IPS-NIHi7 (cell line): ENCODE measurements around the gene SHQ1.
A peak's percentile ranks its signal among the peaks of the same experiment; 100 is the strongest.

Experiments
- DNase-seq: peaks from one replicate; pipeline ENCODE4 v3.0.0; 2012; ENCODE audit warnings: mixed read lengths; ENCODE audit errors: extremely low spot score

The SHQ1 gene

DNA sequence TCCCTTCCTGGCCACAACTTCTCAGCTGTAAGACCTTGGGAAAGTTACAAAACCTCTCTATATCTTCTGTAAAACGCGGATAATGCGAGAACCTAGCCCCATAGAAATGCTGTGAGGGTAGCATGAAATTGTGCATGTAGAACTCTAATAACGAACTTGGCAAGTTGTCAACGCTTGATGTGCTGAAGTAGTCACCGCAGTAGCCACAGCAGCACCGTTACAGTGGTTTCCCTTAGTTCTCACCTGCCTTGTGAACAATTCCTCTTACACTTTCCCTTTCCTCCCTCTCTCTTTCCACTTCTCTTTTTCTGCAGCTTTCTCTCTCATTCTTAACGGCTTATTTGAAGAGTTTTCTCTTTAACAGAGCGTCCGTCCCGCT is 447 bp upstream of the SHQ1 start:
- no peak for DNase-seq

DNA sequence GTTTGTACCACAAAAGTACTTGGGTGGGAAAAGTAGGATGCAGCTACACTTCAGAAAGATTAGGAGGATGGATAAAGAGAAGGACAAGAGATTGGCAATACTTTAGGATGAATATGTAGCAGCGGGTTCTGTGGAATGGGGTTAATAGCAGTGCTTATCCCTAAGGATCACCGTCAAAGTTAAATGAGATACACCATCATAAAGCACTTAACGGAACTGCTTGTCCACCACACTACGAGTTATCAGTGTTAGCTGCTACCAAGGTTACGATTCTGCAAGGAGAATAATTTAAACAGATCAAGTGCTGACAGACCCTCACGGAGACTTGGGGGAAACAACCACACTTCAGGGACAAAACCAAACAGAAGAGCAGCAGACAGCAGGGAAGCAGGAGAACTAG is 963 bp downstream of the SHQ1 start:
- no peak for DNase-seq

DNA sequence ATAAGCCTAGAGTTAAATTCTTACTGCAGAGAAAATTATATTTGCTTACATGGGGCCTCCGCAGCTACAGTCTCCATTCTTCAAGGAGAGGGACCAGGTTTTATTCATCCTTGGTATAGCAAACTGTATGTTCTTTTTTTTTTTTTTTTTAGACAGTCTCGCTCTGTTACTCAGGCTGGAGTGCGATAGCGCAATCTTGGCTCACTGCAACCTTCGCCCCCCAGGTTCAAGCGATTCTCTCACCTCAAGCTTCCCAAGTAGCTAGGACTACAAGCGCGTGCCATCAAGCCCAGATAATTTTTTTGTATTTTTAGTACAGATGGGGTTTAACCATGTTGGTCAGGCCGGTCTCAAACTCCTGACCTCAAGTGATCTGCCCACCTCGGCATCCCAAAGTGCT is 2.1 kb downstream of the SHQ1 start:
- DNase-seq = no peak

DNA sequence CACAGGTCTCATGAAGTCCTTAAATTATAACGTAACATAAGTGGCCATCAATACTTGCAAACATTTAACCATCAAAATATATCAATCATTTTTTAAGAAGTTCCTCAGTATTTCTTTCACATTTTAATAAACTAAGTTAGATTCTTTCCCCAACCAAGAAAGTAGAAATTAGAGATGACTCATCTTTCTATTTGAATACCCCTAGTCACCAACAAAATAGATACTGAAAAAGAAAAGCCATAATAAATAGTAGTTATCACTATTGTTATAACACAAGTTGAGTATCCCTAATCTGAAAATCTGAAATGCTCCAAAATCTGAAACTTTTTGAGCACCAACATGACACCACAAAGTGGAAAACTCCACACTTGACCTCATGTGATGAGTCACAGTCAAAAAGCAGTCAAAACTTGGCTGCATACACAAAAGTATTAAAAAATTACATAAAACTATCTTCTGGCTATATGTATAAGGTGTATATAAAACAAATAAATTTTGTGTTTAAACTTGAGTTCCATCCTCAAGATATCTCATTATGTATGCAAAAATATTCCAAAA is 3.7 kb downstream of the SHQ1 start:
- DNase-seq = no peak

DNA sequence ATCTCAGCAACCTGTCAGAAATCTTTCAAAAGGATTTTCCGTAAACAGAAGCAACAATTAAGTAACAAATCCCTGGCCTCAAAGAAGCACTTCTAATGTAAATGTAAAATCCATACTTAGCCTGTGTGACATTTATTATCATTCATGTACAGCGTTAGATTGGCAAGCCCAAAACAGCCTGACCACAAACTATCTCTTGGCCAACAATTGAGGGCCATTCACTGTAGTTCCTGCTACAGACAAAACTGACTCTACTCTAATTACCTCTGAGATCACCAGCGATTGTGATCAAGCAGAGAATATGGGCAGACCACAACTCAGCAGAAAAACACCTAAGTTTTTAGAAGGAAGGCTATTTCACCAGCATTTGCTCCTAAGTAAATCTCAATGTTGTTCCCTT is 9.2 kb downstream of the SHQ1 start:
- no peak for DNase-seq

DNA sequence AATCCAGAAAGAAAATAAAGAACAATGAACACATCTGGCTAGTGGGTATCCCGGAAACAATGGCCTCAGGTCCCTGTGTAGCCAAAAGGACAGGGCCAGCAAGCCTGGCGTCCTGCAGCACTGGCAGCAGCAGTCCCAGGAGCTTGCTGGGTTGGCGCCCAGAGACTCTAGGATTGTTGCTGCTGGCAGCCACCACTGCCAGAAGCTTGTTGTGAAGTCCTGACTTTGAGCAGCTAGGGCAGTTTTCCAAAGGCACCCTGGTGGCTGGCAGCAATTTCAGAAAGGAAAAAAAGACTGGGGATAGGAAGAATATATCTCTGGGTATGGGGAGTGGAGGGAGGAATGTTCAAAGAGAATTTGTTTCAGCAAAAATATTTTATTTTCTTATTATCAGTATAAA is 11.3 kb downstream of the SHQ1 start:
- no peak for DNase-seq

DNA sequence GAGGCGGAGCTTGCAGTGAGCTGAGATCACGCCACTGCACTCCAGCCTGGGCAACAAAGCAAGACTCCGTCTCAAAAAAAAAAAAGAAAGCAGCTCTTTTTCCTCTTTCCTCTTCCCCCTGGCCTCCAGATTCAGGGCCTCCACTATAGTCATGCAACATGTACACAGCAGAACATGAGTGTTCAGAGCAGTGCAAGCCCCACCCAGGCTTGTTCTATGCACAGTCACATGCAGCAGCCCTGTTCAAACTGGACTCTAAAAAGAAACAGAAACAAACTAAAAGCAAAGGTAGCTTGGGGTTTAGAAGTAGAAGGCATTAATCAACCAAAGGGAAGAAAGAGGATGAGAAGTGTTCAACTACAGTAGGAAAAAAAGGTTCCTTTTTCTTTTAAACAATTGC is 11.8 kb downstream of the SHQ1 start:
- DNase-seq = no peak

DNA sequence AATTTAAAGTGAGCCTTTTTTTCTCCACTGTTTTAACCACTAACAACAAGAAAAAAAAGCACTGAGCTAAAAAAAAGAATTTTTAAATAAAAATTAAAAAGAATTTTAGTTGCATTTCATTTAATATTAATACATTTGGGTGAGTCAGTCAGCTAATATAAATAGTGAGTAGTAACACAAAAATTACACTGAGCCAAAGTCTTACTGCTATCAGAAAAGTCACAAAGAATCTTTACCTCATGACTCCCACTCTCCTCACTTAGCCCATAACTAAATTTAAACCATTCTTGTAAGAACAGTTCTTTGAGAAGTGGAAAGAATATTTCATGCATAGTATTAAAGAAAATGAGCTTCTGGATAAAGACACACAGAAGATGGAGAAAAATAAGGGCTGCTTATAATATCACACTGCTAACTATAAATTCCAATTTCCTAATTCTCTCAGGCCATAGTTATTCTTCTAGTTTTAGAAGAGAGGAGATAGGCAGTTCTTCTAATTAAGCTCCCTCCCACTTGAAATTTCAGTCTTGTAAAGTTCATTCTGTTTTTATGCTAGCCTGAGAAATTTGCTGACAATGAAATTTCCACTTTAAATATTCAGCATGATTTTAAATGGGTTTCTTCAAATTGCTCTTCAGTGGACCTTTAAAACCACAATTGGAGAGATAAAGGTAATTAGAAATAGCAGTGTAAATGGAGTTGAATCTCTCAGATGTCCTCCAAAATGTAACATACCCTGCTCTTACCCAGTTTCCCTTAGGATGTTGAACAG is 17.6 kb downstream of the SHQ1 start:
- no peak for DNase-seq

DNA sequence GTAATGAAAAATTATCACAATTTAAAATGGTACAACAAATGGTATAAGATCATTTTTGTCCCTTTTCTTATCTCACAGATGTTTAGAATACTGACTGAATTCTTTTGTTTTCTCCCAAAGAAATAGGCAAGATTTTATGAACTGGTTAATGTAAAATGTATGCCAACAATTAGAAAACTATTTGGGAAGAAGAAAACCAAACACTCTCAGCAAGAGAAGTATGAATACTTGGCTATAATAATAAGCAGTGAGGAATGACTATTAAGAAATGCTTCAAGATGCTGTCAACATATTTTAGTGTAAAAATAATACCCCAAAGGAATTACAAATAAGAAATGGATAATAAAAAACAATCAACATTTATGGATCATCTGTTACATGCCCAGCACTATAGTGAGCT is 18.5 kb downstream of the SHQ1 start:
- no peak for DNase-seq

DNA sequence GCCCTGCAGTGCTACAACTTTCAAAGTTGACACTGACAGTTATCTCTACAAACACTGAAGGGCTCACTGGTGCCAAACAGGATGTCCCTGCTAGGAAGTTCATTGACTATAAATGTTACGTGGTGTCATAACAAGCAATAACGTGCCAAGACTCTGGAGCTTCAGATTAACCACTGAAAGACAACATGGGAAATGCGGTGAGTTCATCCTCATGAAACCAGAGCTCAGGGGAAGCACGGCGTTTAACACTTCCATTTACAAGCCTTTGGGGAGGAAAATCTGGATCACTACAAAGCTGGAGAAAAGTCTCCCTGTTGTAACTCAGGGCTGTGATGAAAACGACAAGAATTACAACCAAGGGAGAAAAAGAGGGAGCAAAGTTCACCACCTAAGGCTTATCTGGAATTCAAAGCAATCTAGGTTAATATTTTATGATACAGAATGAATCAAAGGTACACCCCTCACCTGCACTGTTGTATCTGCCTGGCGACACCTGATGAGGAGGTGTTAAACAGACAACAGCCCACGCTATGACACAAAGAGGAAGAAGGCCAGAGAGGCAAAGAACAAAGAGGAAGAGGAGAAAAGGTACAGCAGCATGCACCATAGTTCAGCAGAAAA is 27.0 kb downstream of the SHQ1 start:
- DNase-seq = no peak

DNA sequence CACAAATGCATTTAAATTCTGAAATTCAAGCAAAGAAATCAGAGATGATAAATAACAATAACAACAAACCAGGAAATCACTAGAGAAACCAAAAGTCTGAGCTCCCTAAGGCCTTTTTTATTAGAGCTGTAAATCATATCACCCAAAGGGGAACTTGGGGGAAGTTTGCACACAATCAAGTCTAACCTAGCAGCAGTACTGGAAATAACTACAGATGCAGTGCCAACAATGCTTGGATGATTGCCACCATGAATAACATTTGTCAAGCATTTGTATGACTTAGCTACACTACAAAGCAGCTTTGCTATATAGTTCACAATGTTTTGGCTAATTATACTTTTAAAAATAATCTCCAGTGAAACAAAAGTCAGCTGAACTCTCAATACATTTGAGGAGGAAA is 27.8 kb downstream of the SHQ1 start:
- DNase-seq = no peak

DNA sequence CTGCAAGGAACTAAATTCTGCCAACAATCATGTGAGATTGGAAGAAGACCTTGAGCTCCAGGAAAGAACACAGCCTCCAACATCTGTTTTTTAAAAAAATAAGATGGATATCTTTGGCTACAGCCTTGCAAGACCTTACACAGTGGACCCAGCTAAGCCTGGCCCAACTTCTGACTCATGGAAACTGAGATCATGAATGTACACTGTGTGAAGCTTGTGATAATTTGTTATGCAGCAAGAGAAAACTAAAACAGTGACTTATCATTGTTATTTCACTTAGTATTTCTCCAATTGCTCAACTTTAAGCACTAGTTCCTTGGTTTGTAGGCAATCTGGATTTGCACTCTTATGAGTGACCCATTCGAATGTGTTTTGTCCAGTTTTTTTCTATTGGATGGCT is 29.3 kb downstream of the SHQ1 start:
- DNase-seq = no peak

DNA sequence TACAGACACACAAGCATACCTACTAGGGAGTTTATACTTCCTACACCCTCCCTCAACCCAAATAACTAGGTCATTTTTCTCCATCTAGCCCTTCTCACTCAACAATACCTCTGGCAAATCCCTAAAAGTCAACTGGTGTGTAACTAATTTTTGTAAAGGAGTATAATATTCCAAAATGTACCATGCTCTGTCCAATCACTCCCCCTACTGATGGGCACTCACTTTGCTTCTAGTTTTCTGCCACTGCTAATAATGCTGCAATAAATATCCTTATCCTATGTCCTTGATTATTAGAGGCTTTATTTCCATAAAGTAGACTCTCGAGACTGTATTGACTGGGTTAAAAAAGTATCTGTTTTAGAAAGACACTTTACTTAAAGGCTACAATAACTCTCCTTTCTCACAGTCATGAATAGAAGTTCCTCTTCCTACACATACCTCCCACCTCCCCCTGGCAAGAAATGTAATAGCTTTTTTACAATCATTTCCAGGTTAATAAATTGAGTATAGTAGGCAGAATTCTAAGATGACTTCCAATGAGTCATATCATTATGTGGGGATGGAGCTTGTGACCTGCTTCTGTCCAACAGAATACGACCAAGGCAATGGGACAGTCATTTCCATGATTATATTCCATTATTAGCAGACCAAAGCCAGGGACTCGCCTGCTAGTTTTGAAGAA is 30.0 kb downstream of the SHQ1 start:
- DNase-seq = peak; percentile 20

DNA sequence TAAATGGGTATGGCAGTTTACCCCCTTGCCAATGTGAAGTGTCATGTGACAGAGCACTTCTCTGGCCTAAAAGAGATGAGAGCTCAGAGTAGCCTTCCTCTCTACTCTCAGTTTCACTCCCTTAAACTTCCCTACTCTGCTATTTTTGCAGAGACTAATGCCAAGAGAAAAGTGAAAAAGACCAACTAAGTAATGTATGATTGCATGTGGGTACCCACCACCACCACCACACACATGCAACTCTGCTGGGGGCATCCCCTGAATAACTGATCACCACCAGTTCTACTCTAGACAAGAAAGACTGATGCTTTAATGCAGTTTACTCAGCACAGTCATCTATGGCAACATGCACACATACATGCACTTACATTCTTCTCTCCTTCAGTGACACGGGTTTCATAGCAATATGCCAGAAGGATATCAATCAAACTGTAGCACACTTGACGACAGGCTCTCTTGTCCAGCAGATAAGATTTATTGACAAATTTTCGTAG is 31.3 kb downstream of the SHQ1 start:
- DNase-seq = no peak

DNA sequence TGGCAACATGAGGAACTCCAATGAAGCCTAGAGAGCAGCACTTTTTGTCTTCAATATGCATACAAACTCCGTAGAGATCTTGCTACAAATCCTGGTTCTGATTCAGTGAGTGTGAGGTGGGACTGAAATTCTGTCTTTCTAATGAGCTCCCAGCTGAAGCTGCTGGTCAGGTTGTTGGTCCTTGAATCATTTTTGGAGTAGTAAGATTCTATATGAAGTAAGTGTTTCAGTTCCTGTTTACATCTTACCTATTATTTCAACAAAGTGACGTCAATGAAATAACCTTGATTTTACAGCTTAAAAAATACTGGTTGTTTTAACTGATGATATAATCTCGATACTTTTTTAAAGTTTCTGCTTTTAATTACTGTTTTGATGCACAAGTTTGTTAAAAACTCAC is 33.9 kb downstream of the SHQ1 start:
- DNase-seq = no peak

DNA sequence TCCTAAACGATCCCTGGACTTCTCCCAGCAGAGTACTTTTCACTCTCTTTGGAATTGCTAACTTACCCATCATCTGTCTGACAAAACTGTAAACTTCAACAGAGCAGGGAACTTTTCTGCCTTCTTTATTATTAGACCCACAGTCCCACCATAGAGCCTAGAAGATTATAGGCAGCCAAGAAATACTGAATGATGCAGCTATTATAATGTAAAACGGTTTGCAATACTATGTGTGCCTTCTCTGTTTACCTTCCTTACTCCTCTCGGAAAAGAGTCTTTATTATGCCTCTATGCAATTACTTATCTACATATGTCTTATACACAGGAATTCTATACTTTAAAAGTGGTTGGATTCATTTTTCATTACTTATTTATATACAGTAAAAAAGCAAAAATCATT is 36.0 kb downstream of the SHQ1 start:
- no peak for DNase-seq

DNA sequence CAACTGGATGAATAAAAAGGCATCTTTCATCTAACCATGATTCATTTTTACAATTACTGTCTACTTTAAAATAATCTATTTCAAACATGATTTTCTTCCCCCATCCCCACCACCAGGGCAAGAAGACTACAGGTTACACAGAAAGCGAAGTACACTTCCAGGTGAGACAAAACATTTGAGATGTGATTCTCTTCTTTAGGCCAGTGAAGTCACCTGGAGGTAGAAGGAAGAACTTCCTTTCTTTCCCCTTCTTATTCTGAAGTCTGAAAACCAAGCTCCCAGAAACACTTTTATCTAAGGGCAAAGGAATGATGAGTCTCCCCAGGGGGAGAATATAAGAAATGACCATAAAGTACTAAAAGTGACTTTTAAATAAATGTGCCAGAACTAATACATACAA is 36.7 kb downstream of the SHQ1 start:
- peak; percentile 19 for DNase-seq

DNA sequence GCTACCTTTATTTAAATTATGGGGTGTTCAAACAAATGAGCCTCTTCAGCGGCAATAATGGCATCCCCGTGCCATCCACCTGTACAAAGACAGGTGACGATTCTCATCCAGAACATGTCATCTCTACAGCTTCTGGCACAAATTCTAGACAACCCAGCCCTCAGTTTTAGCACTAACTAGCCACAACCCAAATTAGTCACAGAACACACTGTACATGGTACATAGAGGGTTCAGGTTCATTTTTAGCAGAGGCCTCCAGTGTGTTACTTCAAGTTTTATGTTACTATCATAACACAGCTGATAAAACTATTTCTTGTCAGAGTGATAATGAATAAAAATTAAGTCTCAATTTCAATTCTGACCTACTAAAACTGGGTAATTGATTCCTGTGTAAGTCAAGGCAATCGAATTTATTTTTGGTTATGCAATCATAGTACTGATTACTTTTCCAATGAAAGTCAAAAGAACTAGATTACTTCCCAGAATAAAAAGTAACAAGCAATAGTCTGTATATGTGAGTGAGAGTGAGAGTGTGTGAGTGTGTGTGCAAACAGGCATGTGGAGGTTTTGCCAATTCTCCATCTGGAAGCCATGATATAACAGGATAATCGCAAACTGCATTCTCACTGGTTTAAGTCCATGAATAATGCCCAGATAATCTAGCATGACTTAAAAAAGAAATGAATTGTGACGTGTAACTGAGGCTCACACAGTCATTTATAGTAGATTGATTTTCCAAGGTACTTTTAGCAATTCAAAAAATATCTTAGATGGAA is 37.4 kb downstream of the SHQ1 start:
- DNase-seq = no peak

DNA sequence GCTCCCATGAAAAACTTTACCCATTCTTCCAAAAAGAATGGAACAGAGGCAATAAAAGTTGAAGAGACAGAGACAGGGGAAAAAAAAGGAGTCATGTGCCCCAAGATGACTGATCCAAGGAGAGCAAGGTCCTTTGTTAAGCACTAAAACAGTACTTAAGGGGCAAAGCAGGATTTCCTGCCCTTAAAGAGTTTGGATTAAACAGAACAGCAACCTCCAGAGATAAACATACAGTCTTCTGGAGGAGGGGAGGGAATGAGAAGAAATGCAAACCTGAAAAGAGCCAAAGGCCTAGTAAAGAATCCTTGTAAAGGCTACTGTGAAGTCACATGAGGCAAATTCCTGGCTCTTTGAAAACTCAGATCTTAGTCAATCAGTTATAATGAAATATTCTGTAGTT is 38.2 kb downstream of the SHQ1 start:
- peak; percentile 29 for DNase-seq

DNA sequence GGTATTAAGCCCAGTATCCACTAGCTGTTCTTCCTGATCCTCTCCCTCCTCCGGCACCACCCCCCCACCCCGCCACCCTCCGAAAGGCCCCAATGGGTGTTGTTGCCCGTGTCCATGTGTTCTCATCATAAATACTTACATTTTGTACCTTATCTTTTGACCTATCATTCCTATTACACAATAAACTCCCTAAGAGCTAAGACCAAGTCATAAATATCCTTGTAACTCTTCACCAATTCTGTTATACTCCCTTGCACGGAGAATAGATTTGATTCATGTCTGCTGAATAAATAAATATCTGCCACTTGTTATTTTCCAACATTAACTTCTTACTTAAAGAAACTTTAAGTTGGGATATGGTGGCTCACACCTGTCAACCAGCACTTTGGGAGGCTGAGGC is 43.9 kb downstream of the SHQ1 start:
- DNase-seq = no peak

DNA sequence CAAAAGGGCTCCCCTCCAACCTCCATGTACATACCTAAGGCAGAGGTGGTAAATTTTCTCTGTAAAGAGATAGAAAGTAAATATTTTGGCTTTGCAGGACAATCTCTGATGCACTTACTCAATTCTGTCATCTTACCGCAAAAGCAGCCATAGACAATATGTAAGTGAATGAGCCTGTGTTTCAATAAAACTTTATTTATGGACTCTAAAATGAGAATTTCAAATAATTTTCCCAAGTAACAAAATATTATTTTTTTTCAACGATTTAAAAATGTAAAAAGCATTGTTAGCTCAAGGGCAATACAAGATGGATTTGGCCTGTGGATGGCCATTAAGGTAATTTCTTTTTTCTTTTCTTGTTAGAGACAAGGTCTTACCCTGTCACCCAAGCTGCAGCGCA is 44.7 kb downstream of the SHQ1 start:
- DNase-seq = no peak

DNA sequence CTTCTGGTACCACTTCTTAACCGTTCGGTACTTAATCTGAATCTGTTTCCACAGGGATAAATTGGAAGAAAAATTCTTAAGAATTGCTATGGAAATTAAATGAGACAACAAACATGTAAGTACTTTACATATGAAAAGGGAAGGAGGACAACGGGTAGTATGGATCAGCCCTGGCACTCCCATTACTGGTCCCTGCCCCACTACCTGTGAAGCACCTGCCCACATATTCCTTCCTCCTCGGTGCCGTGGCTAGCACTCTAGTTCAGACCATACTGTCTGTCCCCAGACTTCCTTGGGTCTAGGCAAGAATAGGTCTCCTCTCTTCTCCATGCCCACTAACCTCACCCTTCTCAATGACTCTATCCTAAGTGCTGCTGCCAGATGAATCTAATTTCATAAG is 46.2 kb downstream of the SHQ1 start:
- no peak for DNase-seq
